ENCODE results near the gene PRM3.

Gene PRM3

GRCh38 chr16:11224096-11224893 is 49.1 kb downstream of the PRM3 start:
- peak; percentile 28 to 80 for DNase-seq
